H1 (cell line): ENCODE measurements around the gene CRYBB2. TPM values are rescaled to one million over a fixed set of nuclear protein-coding genes. Genes with fewer than 3 reads are reported as not detected.

Experiments used
- CTCF ChIA-PET: fragments of 300-600 bp; sonication (Branson Sonifier 250); formaldehyde crosslinking; loops from one replicate; lab custom pipeline; 2021; ENCODE audit not compliant: partially characterized antibody; lab: Charles Lee
- POLR2A ChIA-PET: fragments of 300-600 bp; sonication (Branson Sonifier 250); formaldehyde crosslinking; loops from one replicate; lab custom pipeline; 2021; ENCODE audit warnings: inconsistent platforms; ENCODE audit not compliant: partially characterized antibody; lab: Charles Lee
- DNase-seq, 2 experiments: peaks; one replicate each; pipeline versions ENCODE4 v3.0.0 to v3.0.0-alpha.2; 2010 to 2022; ENCODE audit warnings: low spot score in 2 of 2, low read depth in 1 of 2, mixed read lengths in 1 of 2
- FAIRE-seq: peaks from 2 replicates; lab custom pipeline; 2011; peaks lifted over from hg19 to GRCh38; lab: Jason Lieb, UNC
- H2AFZ ChIP-seq: 2 replicates; pipeline ENCODE4 v1.8.1; 2012; ENCODE audit warnings: low read length, inconsistent platforms
- H2AK5ac ChIP-seq: 2 replicates; pipeline ENCODE4 v1.6.1; 2013; ENCODE audit warnings: low read depth, low read length
- H2BK120ac ChIP-seq: replicated peaks from 2 replicates; pipeline ENCODE3; 2013; ENCODE audit warnings: low read depth, low read length, inconsistent platforms
- H2BK12ac ChIP-seq: 2 replicates; pipeline ENCODE4 v1.6.1; 2013; ENCODE audit warnings: low read depth, low read length
- H2BK15ac ChIP-seq: 2 replicates; pipeline ENCODE4 v1.6.1; 2013; ENCODE audit warnings: low read length
- H2BK20ac ChIP-seq: 2 replicates; pipeline ENCODE4 v1.6.1; 2013; ENCODE audit warnings: low read length
- H2BK5ac ChIP-seq: 2 replicates; pipeline ENCODE4 v1.6.1; 2013; ENCODE audit warnings: low read depth, low read length
- H3K14ac ChIP-seq: 2 replicates; pipeline ENCODE4 v1.6.1; 2013; ENCODE audit warnings: inconsistent platforms; ENCODE audit not compliant: insufficient read length
- H3K18ac ChIP-seq: 2 replicates; pipeline ENCODE4 v1.6.1; 2013; ENCODE audit warnings: low read length; ENCODE audit errors: extremely low read depth
- H3K23ac ChIP-seq: 2 replicates; pipeline ENCODE4 v1.6.1; 2013; ENCODE audit warnings: inconsistent platforms; ENCODE audit not compliant: insufficient read length
- H3K23me2 ChIP-seq: 2 replicates; pipeline ENCODE4 v1.6.1; 2013; ENCODE audit warnings: low read depth, low read length
- H3K27ac ChIP-seq: 2 replicates; pipeline ENCODE4 v1.6.1; 2011; ENCODE audit warnings: low read depth, low read length, inconsistent platforms
- H3K27me3 ChIP-seq, 4 experiments: replicated peaks in 1 of 4; 1 replicate in 1 of 4; 2 replicates in 3 of 4; pipeline versions ENCODE4 v1.6.1 to v1.8.1; 2011 to 2013; ENCODE audit warnings: low read length in 3 of 4, mild to moderate bottlenecking in 3 of 4, inconsistent platforms in 2 of 4, mixed read lengths in 2 of 4, moderate library complexity in 1 of 4; ENCODE audit not compliant: control insufficient read depth in 3 of 4, insufficient read depth in 3 of 4; ENCODE audit errors: extremely low read depth in 1 of 4
- H3K36me3 ChIP-seq, 4 experiments: 2 replicates each; pipeline versions ENCODE4 v1.6.1 to v1.8.1; 2011 to 2013; ENCODE audit warnings: mild to moderate bottlenecking in 4 of 4, low read length in 3 of 4, moderate library complexity in 2 of 4, control low read depth in 1 of 4, inconsistent platforms in 1 of 4; ENCODE audit not compliant: insufficient read depth in 4 of 4, control insufficient read depth in 2 of 4
- H3K4ac ChIP-seq: replicated peaks from 2 replicates; pipeline ENCODE3; 2013; ENCODE audit warnings: low read length, low read depth, mixed read lengths, inconsistent platforms; ENCODE audit not compliant: insufficient read length
- H3K4me1 ChIP-seq, 4 experiments: replicated peaks in 1 of 4; 1 replicate in 1 of 4; 2 replicates in 3 of 4; pipeline versions ENCODE4 v1.6.1 to v1.8.1; 2011 to 2013; ENCODE audit warnings: low read length in 3 of 4, inconsistent platforms in 2 of 4, mixed read lengths in 1 of 4; ENCODE audit not compliant: insufficient read depth in 4 of 4, control insufficient read depth in 3 of 4
- H3K4me2 ChIP-seq, 2 experiments: 2 replicates each; pipeline versions ENCODE4 v1.6.1 to v1.8.1; 2011 to 2013; ENCODE audit warnings: low read depth in 2 of 2, low read length in 2 of 2, control low read depth in 1 of 2, inconsistent platforms in 1 of 2, mild to moderate bottlenecking in 1 of 2; ENCODE audit not compliant: insufficient read depth in 1 of 2
- H3K4me3 ChIP-seq, 4 experiments: fragments of 200-600, 300-600 bp in 1 of 4; sonication (generic), shearing (Covaris generic), sonication (Bioruptor Twin) in 1 of 4; 2 replicates each; pipeline versions ENCODE4 v1.5.1 to v1.8.1; 2011 to 2016; ENCODE audit warnings: low read length in 4 of 4, low read depth in 3 of 4, control low read depth in 2 of 4, inconsistent platforms in 2 of 4, mild to moderate bottlenecking in 2 of 4, mixed read lengths in 1 of 4, moderate library complexity in 1 of 4; ENCODE audit not compliant: insufficient read depth in 2 of 4; ENCODE audit errors: extremely low read depth in 1 of 4
- H3K56ac ChIP-seq: replicated peaks from 2 replicates; pipeline ENCODE3; 2013; ENCODE audit warnings: low read depth, mild to moderate bottlenecking, mixed read lengths, low read length, inconsistent platforms; ENCODE audit not compliant: insufficient read length
- H3K79me1 ChIP-seq: 2 replicates; pipeline ENCODE4 v1.6.1; 2013; ENCODE audit warnings: low read depth, low read length, control low read depth
- H3K79me2 ChIP-seq, 2 experiments: 2 replicates each; pipeline versions ENCODE4 v1.6.1 to v1.8.1; 2012 to 2013; ENCODE audit warnings: low read length in 2 of 2, mild to moderate bottlenecking in 2 of 2, inconsistent platforms in 1 of 2; ENCODE audit not compliant: insufficient read depth in 2 of 2, control insufficient read depth in 1 of 2
- H3K9ac ChIP-seq, 4 experiments: replicated peaks in 1 of 4; 1 replicate in 1 of 4; 2 replicates in 3 of 4; pipeline versions ENCODE4 v1.6.1 to v1.8.1; 2011 to 2013; ENCODE audit warnings: low read depth in 3 of 4, low read length in 3 of 4, control low read depth in 2 of 4, mild to moderate bottlenecking in 2 of 4, moderate library complexity in 2 of 4, inconsistent platforms in 1 of 4; ENCODE audit errors: extremely low read depth in 1 of 4
- H3K9me3 ChIP-seq, 2 experiments: 2 replicates each; pipeline versions ENCODE4 v1.6.1 to v1.8.1; 2012 to 2013; ENCODE audit warnings: mild to moderate bottlenecking in 2 of 2, moderate library complexity in 2 of 2, control low read depth in 1 of 2, inconsistent platforms in 1 of 2, low read depth in 1 of 2, low read length in 1 of 2, mixed read lengths in 1 of 2; ENCODE audit not compliant: insufficient read depth in 2 of 2
- H4K20me1 ChIP-seq, 2 experiments: replicated peaks in 1 of 2; 2 replicates each; pipeline versions ENCODE3 to v1.8.1; 2011 to 2013; ENCODE audit warnings: inconsistent platforms in 2 of 2, low read length in 2 of 2, mild to moderate bottlenecking in 1 of 2; ENCODE audit not compliant: insufficient read depth in 2 of 2, control insufficient read depth in 1 of 2
- H4K5ac ChIP-seq: 2 replicates; pipeline ENCODE4 v1.6.1; 2013; ENCODE audit warnings: low read length, low read depth, mixed read lengths, inconsistent platforms; ENCODE audit not compliant: insufficient read length
- H4K8ac ChIP-seq: 2 replicates; pipeline ENCODE4 v1.8.0; 2013; ENCODE audit warnings: mild to moderate bottlenecking, moderate library complexity, low read length, inconsistent platforms; ENCODE audit not compliant: insufficient read depth; ENCODE audit errors: extremely low read depth
- H4K91ac ChIP-seq: replicated peaks from 2 replicates; pipeline ENCODE3; 2013; ENCODE audit warnings: low read length, mixed read lengths, inconsistent platforms; ENCODE audit not compliant: insufficient read length
- ATF3 ChIP-seq: IDR thresholded peaks from 2 replicates; pipeline ENCODE4 v1.6.1; 2011; ENCODE audit warnings: low read depth, mild to moderate bottlenecking, low read length; ENCODE audit not compliant: insufficient read depth
- CBX8 ChIP-seq: fragments of 300-800, 300-1000 bp; sonication (generic); IDR thresholded peaks from 2 replicates; pipeline ENCODE4 v1.7.1; 2016; ENCODE audit warnings: low read depth, low read length, borderline replicate concordance
- CTCF ChIP-seq, 3 experiments: IDR thresholded peaks; 1 replicate in 2 of 3; 2 replicates in 1 of 3; pipeline versions ENCODE4 v1.5.1 to v1.6.1; 2011; ENCODE audit warnings: low read length in 3 of 3, mild to moderate bottlenecking in 3 of 3, inconsistent platforms in 2 of 3, low read depth in 1 of 3, moderate library complexity in 1 of 3; ENCODE audit not compliant: insufficient read depth in 1 of 3; ENCODE audit errors: control extremely low read depth in 1 of 3
- EP300 ChIP-seq, 2 experiments: IDR thresholded peaks; 1 replicate in 1 of 2; 2 replicates in 1 of 2; pipeline ENCODE4 v1.6.1; 2011 to 2012; ENCODE audit warnings: low read depth in 2 of 2, low read length in 2 of 2, mild to moderate bottlenecking in 2 of 2, borderline replicate concordance in 1 of 2, inconsistent platforms in 1 of 2, moderate library complexity in 1 of 2
- JUND ChIP-seq: IDR thresholded peaks from 2 replicates; pipeline ENCODE4 v1.6.1; 2011; ENCODE audit warnings: mild to moderate bottlenecking, improper control_type of control experiment, low read length
- KDM4A ChIP-seq: IDR thresholded peaks from one replicate; pipeline ENCODE4 v1.7.1; 2012; ENCODE audit warnings: low read depth, mild to moderate bottlenecking, moderate library complexity, low read length, inconsistent platforms; ENCODE audit not compliant: severe bottlenecking
- NRF1 ChIP-seq: IDR thresholded peaks from 2 replicates; pipeline ENCODE4 v1.6.1; 2011; ENCODE audit warnings: mild to moderate bottlenecking, low read depth, low read length, improper control_type of control experiment
- SIRT6 ChIP-seq: IDR thresholded peaks from one replicate; pipeline ENCODE4 v1.7.1; 2012; ENCODE audit warnings: low read length, inconsistent platforms
- SRF ChIP-seq: IDR thresholded peaks from 2 replicates; pipeline ENCODE4 v1.6.1; 2011; ENCODE audit warnings: mild to moderate bottlenecking, low read depth, low read length, moderate library complexity
- WGBS, 2 experiments: shearing (Covaris generic) in 1 of 2; methylation state at CpG; one replicate each; pipeline versions ENCODE4 v1.1.6 to v1.1.7; 2013 to 2015; ENCODE audit warnings: low lambda C conversion rate in 2 of 2, mixed read lengths in 2 of 2, inconsistent platforms in 1 of 2, low coverage in 1 of 2, missing lambda C conversion rate in 1 of 2; ENCODE audit not compliant: insufficient replicate concordance in 2 of 2, insufficient coverage in 1 of 2, insufficient read length in 1 of 2; ENCODE audit errors: extremely low coverage in 1 of 2, missing lambda C conversion rate in 1 of 2; 5-methylcytosine and 5-hydroxymethylcytosine counted together
- polyA plus RNA-seq, 7 experiments: library from polyadenylated mRNA; depleted of rRNA in 3 of 7; stranded (reverse) in 5 of 7; unstranded in 2 of 7; fragments of >200 nt in 5 of 7; fragments of 200-250 nt in 2 of 7; gene quantifications; 1 replicate in 5 of 7; 2 replicates in 1 of 7; 4 replicates in 1 of 7; pipeline versions ENCODE4 v1.2.1 to v1.2.3, GENCODE V29; 2011 to 2013; ENCODE audit warnings: missing spikeins in 2 of 7, mixed read lengths in 2 of 7
- total RNA-seq: library from RNA; stranded (reverse); fragmentation: NEBNext Ultra II Directional; extraction: Animal tissue kit (Norgen Biotek cat#: 25700); gene quantifications from 2 replicates; pipeline ENCODE4 v1.2.1, GENCODE V29; 2021

CRYBB2 gene
- total and polyA plus RNA-seq, 2 of the 8 experiments (the other 6 are each of a cell fraction or from before 2014, with no cell fraction given): 0.12 TPM; not detected in 1

- no peak overlapping the region for H3K9ac ChIP-seq
- no peak overlapping the region for H3K27ac ChIP-seq
- WGBS, 2 experiments: 22% methylated on average over 30 of the region's 30 CpGs; no CpG with 5 or more reads in 1 of the 2 experiments
- H3K23ac ChIP-seq: no peak overlapping the region
- no peaks in the 10 kb centered on the region for H3K79me2 ChIP-seq
- POLR2A ChIA-PET: no interaction called here
- H3K18ac ChIP-seq: no peak overlapping the region
- no peak overlapping the region for H2BK120ac ChIP-seq
- no peak for FAIRE-seq
- no peaks in the 10 kb centered on the region for H3K36me3 ChIP-seq
- H2BK15ac ChIP-seq: no peak overlapping the region
- no peaks in the 10 kb centered on the region; a peak in 1 of 7 replicates for H3K4me1 ChIP-seq
- no peak overlapping the region for H2AK5ac ChIP-seq
- H3K79me1 ChIP-seq: no peaks in the 10 kb centered on the region
- H2BK12ac ChIP-seq: no peak overlapping the region
- H3K4ac ChIP-seq: no peak overlapping the region
- no peaks in the 10 kb centered on the region for H3K23me2 ChIP-seq
- H4K8ac ChIP-seq: 0 out of 2 replicates have a peak overlapping the region, but pooled peaks have one; percentile 21
- H4K5ac ChIP-seq: no peak overlapping the region
- H3K14ac ChIP-seq: no peak overlapping the region
- no peak overlapping the region for H2BK5ac ChIP-seq
- peak overlapping the region; percentile 47; the same call in 1 of the 2 replicates for H2AFZ ChIP-seq
- H4K91ac ChIP-seq: no peak overlapping the region
- CTCF ChIA-PET: interaction anchor here (0.7 to 2.0 kb wide), 10 partner anchors 10 to 159 kb away, joined by 3 to 10 read pairs (median 3); no protein-coding TSS in a partner anchor
- no peak overlapping the region for H3K4me3 ChIP-seq
- H3K27me3 ChIP-seq: no peaks in the 10 kb centered on the region
- no peaks in the 10 kb centered on the region for H4K20me1 ChIP-seq
- no peak overlapping the region for H3K56ac ChIP-seq
- no peak overlapping the region for H2BK20ac ChIP-seq
- DNase-seq: peak; percentile 66 to 93
- H3K9me3 ChIP-seq: no peaks in the 10 kb centered on the region
- peak overlapping the region in 1 of 2 experiments; percentile 54; a peak in 2 of 4 replicates for H3K4me2 ChIP-seq
- TF ChIP-seq ATF3 (no peak), KDM4A (no peak), JUND (no peak), NRF1 (no peak), EP300 (IDR thresholded peaks at IDR 0.05; ENCODE audit: borderline replicate concordance in 1 of 2, low read depth in 2 of 2, low read length in 2 of 2) (no peak), CBX8 (no peak), CTCF (IDR thresholded peaks at IDR 0.05; ENCODE audit: control extremely low read depth in 1 of 3, insufficient read depth in 1 of 3, low read depth in 1 of 3, low read length in 3 of 3) (peak; percentile 95), SRF (no peak), SIRT6 (no peak)
Measured at GRCh38 chr22:25235547-25236290, 16.3 kb downstream of the CRYBB2 start.
